ENCODE results near the gene NSUN2.
"Not testable (repeated sequence)": the region's sequence is repeated elsewhere in the genome, so short reads cannot be mapped to it uniquely, and the experiment has no call there.

Gene NSUN2

DNA sequence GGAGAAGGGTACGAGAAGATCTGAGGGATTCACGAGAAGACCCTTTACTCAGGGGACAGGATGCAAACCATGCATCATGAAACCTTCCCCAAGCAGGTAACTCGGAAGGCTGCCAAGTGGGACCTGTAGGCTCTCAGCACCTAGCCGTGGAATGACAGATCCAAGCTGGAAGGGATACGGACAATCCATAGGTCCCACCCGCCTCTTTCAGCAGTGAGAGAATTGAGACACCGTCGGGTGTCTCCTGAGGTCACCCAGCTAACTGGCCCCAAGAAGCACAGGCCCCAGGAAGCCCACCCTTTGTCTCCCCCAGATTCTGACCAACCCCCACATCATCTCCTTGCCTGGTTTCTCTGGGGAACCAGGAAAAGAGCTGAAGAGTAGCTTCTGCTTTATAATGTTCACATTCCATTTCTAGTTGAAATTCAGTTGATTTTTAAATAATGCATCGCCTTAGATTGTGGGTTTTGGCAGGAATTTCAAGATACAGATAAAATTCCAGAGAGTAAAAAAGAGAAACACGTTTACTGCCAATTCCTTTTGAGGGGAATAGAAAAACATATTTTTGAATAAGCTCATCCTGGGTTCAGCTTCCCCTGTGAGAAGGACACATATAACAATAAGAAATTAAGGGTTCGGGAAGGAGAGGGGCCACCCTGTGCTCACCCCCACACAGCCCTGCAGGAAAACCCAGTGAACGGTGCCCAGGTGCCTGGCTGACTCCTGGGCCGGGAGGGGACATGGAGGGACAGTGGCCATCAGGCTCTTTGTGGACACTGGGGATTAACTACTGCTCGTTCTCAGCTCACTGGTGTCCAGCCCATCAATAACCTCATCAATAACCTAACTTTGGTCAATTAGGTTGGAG lies 51.1 kb downstream of the NSUN2 start:
- no peak for DNase-seq

DNA sequence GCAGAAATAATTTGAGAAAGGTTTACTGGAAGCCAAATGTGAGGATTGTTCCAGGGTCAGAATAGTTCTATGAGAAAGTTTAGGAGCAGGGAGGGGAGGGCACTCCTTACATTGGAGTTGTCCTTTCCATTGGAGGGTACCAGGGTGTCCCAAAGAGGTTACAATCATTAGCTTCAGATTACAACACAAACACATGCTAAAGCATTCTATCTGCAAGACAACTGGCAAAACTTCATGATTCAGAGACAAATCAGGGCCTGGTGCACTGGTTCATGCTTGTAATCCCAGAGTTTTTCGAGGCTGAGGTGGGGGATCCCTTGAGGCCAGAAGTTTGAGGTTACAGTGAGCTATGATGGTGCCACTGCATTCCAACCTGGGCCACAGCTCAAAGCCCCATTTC lies 51.8 kb downstream of the NSUN2 start:
- DNase-seq = no peak

GRCh38 chr5:6579535-6579934 lies 53.3 kb downstream of the NSUN2 start:
- DNase-seq = no peak

- no peak for DNase-seq
Observed at GRCh38 chr5:6578676-6579343, 54.0 kb downstream of the NSUN2 start.

DNA sequence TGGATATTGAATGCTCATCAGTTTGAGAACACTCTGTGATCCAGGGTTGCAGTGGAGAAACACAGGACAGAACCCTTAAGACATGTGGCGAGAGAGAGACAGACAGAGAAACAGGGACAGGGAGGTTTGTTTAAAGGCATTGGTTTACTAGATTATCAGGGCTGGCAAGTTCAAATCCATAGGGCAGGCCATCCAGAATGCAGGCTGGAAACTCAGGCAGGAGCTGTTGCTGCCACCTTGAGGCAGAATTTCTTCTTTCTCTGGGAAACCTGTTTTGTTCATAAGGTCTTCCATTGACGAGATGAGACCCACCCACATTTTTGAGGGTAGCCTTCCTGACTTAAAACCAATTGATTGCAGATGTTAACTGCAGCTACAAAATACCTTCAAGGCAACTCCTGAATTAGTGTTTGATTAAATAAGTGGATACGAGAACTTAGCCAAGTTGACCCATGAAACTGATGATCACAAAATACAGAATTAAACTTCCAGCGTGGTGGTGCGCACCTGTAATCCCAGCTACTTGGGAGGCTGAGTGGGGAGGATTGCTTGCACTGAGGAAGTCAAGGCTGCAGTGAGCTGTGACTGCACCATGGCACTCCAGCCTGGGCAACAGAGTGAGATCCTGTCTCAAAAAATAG lies 55.9 kb downstream of the NSUN2 start:
- peak; percentile 22 for DNase-seq

DNA sequence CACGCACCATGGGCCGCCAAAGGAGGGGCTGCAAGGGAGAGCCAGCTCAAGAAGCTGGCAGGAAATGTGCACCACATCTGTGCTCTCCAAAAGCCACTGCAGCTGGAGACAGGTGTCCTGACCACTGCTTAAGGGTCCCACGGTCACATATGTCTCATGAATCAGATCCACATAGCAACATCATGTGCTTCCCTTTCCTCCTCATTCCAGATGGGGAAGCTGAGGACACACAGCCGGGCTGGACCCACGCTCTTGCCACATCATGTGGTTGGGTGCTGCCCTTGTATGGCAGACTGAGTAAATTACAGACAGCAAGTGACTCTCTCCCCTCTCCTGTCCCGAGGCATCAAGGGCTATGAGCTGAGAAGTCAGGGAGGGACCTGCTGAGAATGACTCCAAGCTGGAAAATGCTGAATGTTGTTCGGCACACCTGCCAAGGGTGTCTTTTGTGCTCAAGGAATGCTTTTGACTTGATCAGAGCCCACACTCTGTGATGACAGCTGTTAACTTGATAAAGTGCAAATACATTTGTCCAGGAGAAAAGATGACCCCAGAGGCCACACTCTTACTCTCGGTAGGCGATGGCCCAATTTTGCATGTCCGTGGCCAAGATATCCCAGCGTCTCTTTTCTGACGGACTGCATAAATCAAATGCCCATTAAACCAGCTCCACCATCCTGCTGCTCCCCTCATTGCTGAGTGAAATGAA lies 58.2 kb downstream of the NSUN2 start:
- no peak for DNase-seq

DNA sequence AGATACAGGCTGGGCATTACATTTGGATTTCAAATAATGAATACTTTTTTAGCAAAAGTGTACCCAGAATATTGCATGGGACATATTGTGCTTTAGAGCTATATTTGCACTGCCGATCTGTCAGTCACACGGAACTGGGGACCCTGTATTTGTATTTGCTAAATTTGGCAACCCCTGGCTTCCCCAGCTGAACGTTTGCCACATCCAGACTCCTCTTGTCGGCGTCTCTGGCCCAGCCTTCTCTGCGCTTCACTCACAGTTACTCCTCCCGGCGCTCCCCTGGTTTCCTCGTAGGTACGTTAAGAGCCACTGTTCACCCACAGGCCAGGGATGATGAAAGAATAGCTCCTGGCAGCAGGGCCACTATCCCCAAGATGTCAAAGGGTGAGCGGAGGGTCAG lies 58.7 kb downstream of the NSUN2 start:
- DNase-seq = no peak

DNA sequence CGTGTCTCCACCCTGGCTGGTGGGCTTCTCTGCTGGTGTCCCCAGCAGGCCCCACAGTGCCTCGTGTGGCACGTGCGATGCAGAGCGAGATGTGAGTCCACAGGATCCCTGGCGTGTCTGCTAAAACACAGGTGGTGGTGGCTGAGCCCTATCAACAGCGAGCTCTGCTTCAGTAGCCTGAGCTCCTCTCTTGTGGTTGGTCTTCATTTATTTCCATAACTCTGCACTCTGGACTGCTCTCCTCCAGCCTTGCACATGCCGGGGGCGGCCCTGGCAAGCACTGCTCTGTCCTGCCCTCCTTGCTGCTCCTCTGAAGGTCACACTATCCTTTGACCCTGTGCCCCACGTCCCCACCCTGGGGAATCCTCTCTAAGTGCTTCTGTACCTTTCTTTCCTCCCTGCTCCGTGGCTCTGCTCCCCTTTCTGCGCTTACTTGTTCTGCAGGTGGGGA lies 59.2 kb downstream of the NSUN2 start:
- no peak for DNase-seq

DNA sequence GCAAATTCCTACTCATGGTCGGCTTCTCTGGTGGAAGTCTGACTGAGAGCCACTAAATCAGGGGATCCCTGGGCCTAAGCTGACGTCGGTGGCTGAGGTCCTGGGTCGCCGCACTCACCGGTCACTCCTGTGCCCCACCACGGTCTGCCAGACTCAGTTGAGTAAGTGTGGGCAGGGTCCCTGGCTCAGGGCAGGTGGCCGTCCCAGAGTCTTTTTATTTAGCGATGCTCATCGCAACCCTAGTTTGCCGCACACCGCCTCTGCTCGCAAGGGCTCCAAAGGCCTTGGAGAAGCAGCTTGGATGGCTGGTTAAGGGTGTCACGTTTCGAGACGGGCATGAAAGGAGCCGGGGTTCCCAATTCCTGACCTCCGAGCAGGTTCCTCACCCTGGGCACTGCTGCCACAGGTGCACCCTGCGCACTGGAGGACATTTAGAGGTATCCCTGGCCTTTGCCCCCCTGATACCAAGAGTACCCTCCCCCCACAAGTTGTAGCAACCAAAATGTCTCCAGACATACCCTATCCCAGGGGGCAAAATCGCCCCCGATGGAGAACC lies 59.9 kb downstream of the NSUN2 start:
- no peak for DNase-seq

- DNase-seq = no peak
Observed at GRCh38 chr5:6572086-6572824, 60.6 kb downstream of the NSUN2 start.

- DNase-seq = not testable (repeated sequence)
Observed at GRCh38 chr5:6571607-6572006, 61.2 kb downstream of the NSUN2 start.

GRCh38 chr5:6570530-6570929 lies 62.3 kb downstream of the NSUN2 start:
- no peak for DNase-seq

DNA sequence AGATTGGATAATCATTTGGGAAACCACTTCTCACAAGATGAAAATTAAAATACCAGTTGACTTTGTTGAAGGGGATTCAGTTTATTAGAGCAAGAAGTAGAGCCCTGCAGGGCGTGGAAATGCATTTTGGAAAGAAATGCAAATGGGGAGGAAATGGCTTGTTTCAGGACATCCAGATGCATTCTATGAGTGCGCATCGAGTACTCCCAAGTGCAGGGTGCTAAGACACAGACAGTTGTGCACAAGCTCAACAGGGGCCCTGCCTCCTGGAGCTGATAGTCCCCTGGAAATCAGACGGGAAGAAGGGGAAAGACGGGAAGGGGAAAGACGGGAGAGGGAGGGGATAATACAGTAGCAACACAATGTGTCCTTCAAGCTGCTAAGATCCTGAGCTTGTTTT lies 64.0 kb downstream of the NSUN2 start:
- DNase-seq = no peak

DNA sequence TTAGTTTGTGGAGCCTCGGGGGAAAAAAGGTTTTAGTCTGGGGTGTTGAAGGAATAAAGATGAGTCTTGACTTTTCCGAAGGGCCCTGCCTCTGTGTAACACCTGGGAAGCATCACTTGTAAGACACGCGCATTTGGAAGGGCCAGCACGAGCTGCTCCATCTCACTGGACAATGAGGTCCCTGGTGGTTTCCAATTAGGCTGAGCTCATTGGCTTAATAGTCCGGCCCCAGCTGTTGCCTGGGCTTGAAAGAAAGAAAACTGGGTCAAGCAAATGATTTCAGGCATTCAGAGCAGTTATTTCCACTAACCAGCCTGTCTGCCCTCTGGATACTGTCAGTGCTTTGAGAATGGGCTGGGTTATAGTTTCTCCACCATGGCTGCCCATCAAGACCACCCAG lies 64.5 kb downstream of the NSUN2 start:
- DNase-seq = no peak

DNA sequence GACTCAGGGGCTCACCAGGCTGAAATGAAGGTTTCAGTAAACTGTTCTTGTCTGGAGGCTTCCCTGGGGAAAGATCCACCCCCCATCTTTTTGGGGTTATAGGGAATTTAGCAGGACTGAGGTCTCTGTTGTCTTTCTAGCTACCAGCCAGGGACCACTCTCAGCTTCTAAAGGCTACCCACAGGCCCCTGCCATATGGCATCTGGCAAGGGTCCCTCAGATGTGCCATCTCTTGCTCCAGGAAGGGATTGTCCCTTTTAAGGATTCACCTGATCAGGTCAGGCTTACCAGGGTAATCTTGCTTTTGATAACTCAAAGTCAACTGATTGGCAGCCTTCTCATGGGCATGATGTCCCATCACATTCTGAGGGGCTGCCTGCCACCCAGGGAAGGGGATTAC lies 65.0 kb downstream of the NSUN2 start:
- DNase-seq = no peak

DNA sequence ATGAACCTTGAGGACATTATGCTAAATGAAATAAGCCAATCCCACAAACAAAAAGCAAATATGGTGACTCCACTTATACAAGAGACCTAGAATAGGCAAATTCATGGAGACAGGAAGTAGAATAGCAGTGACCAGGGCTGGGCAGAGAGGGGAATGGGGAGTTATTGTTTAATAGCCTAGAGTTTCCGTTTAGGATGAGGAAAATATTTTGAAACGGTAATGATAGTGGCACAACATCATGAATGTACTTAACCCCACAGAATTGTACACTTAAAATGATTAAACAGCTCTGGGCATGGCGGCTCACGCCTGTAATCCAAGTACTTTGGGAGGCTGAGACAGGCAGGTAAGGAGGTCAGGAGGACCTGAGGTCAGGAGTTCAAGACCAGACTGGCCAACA lies 65.8 kb downstream of the NSUN2 start:
- no peak for DNase-seq

- no peak for DNase-seq
Observed at GRCh38 chr5:6565492-6565891, 67.4 kb downstream of the NSUN2 start.

DNA sequence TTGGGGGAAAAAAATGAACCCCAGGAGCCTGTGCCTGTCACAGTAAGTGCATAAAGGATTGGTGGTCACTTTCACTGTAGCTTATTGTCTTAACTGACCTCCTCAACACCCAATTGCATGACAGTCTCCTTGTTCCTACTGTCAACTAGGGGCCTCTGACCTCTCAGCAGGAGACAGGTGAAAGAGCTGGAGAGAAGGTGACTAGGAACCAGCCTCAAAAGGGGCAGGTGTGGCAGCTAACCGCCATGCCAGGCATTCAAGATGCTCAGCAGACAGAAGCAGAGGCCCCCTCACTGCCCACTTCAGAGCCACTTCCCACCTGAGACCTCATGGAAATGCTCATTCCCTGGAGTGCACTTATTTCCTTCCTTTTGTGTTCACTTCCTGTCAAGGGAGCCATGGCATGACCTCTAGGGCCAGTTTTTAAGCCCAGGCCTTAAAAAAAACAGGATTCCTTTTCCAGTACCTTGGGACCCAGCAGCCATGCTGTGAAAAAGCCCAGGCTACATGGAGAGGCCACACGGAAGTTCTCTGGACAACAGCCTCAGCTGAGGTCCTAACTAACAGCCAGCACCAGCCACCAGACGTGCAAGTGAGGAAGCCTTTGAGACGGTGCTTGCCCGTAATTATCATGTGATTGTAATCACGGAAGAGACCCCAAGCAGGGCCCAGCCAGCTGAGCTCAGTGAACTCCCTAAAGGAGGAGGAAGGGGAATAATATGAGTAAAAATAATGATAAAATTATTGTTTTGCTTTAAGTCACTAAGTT lies 74.9 kb downstream of the NSUN2 start:
- DNase-seq = no peak

DNA sequence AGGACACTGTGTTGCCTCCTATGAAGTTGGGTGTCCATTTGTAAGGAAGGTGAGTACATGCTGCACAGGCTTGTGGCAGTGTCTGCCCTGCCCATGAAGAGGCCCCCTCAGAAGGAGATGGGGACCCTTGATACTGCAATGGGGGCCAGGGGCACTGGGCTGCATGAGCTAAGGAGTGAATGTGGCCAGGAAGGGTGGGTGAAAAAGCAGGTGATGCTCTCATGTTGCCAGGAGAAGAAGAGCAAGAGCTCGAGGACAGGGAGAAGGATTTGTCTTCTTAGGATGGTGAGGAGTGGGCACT lies 76.1 kb downstream of the NSUN2 start:
- no peak for DNase-seq

DNA sequence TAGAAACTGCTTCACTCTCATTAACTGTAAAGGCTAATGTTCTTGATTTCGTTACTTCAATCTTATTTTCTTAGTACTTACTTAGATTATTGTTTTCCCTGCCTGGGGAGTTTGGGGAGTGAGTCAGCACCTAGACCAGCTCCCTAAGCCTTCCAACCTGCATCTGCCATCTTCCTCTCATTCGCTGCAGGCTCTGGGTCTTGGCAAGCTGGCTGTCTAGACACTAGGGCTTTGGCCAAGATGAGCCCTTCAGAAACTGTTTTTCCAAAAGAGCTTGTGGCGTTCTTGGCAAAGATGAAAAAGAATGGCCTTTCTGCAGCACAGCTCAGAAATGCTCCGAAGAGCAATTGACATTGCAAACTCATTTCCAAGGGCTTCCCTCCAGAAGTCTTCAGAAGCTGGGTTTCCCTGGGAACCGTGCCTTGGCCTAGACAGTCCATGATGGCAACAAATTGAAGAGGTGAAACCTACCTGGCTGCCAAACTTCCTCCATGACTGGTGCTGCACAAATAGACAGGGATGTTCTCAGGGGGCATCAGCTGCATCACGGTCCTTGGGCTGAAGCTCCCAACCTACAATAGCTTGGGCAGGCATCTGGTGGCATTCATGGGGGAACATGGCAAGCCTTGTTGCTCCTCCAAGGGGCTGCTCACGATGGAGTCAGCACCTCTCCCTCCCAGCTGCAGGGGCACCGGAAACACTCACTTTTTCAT lies 76.6 kb downstream of the NSUN2 start:
- no peak for DNase-seq

DNA sequence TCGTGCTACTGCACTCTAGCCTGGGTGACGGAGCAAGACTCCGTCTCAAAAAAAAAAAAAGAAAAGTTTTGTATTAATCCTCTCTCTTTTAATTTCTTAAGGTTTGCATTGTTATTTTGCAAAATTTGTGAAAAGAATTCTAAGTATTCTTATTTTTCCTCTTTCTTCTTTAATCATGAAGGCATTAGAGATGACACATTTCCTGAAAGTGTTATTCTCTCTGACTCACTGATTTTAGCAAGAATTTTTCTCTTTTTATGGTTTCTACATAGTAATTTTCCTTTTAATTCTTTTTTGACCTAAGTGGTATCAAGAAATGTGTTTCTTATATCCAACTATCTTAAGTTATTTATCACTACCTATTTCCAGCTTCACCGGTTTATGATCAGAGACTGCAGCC lies 78.0 kb downstream of the NSUN2 start:
- DNase-seq = no peak
